HEK293T (cell line): ENCODE measurements around the gene H6PD.

Experiments used
- CTCF ChIA-PET: fragments of 350-600 bp; formaldehyde crosslinking; extraction: SDS; loops from one replicate; lab custom pipeline; 2021; ENCODE audit warnings: antibody characterized with exemption, inconsistent platforms; lab: Yijun Ruan, JAX
- POLR2A ChIA-PET: fragments of 350-600 bp; formaldehyde crosslinking; extraction: SDS; loops from one replicate; lab custom pipeline; 2020; ENCODE audit warnings: antibody characterized with exemption, inconsistent platforms; lab: Yijun Ruan, JAX
- DNase-seq: peaks from one replicate; pipeline ENCODE4 v3.0.0; 2012; ENCODE audit warnings: mixed read lengths; ENCODE audit errors: extremely low spot score
- ARNT ChIP-seq: fragments of 450-650 bp; IDR thresholded peaks from 2 replicates; pipeline ENCODE4 v1.6.1; 2017; ENCODE audit warnings: mild to moderate bottlenecking
- BHLHE40 ChIP-seq: fragments of 450-650 bp; IDR thresholded peaks from 2 replicates; pipeline ENCODE4 v1.6.1; 2016; ENCODE audit warnings: mild to moderate bottlenecking, moderate library complexity, borderline replicate concordance
- CTBP1 ChIP-seq: fragments of 450-650 bp; IDR thresholded peaks from 2 replicates; pipeline ENCODE4 v1.6.1; 2016; ENCODE audit warnings: borderline replicate concordance
- ELF4 ChIP-seq: fragments of 450-650 bp; IDR thresholded peaks from 2 replicates; pipeline ENCODE4 v1.6.1; 2017; ENCODE audit warnings: antibody characterized with exemption
- FOXA1 ChIP-seq: fragments of 450-650 bp; IDR thresholded peaks from 2 replicates; pipeline ENCODE4 v1.6.1; 2016; ENCODE audit warnings: mild to moderate bottlenecking
- FOXK2 ChIP-seq: fragments of 450-650 bp; IDR thresholded peaks from 2 replicates; pipeline ENCODE4 v1.6.1; 2016; ENCODE audit warnings: mild to moderate bottlenecking
- FOXM1 ChIP-seq: fragments of 450-650 bp; IDR thresholded peaks from 2 replicates; pipeline ENCODE4 v1.6.1; 2017; ENCODE audit warnings: mild to moderate bottlenecking, borderline replicate concordance
- HDGF ChIP-seq: fragments of 450-650 bp; IDR thresholded peaks from 2 replicates; pipeline ENCODE4 v1.6.1; 2017; ENCODE audit warnings: antibody characterized with exemption, borderline replicate concordance
- L3MBTL2 ChIP-seq: fragments of 450-650 bp; conservative IDR thresholded peaks from 2 replicates; pipeline ENCODE4 v1.6.1; 2016; ENCODE audit warnings: mild to moderate bottlenecking
- LEF1 ChIP-seq: fragments of 450-650 bp; IDR thresholded peaks from 2 replicates; pipeline ENCODE4 v1.6.1; 2017; ENCODE audit warnings: mild to moderate bottlenecking, borderline replicate concordance
- NFRKB ChIP-seq: fragments of 450-650 bp; IDR thresholded peaks from 2 replicates; pipeline ENCODE4 v1.6.1; 2016; ENCODE audit warnings: mild to moderate bottlenecking, moderate library complexity
- PKNOX1 ChIP-seq: fragments of 450-650 bp; IDR thresholded peaks from 2 replicates; pipeline ENCODE4 v1.6.1; 2016
- SP1 ChIP-seq: fragments of 450-650 bp; IDR thresholded peaks from 2 replicates; pipeline ENCODE4 v1.6.1; 2017
- SUZ12 ChIP-seq: fragments of 450-650 bp; IDR thresholded peaks from 2 replicates; pipeline ENCODE4 v1.6.1; 2016; ENCODE audit warnings: mild to moderate bottlenecking
- TARDBP ChIP-seq: fragments of 450-650 bp; IDR thresholded peaks from 2 replicates; pipeline ENCODE4 v1.6.1; 2016
- ZNF384 ChIP-seq: fragments of 450-650 bp; IDR thresholded peaks from 2 replicates; pipeline ENCODE4 v1.6.1; 2016

H6PD gene

GRCh38 chr1:9243066-9243739 lies 8.6 kb downstream of the H6PD start:
- ChIA-PET POLR2A (interaction anchor here (1.1 to 1.9 kb wide), 2 partner anchors 9 kb away, joined by 3 to 5 read pairs; partner anchors contain the start of gene H6PD), CTCF (interaction anchor here (0.7 to 0.9 kb wide), 2 partner anchors 10 to 1166 kb away, joined by 3 read pairs; no protein-coding TSS in a partner anchor)
- no peak for DNase-seq
- TF ChIP-seq SP1: no peak
- no peak for TF ChIP-seq HDGF
- TF ChIP-seq ZNF384: no peak
- no peak for TF ChIP-seq NFRKB
- no peak for TF ChIP-seq FOXM1
- no peak for TF ChIP-seq BHLHE40
- no peak for TF ChIP-seq PKNOX1
- TF ChIP-seq ARNT: no peak
- TF ChIP-seq TARDBP: no peak
- no peak for TF ChIP-seq L3MBTL2
- TF ChIP-seq ELF4: no peak
- TF ChIP-seq SUZ12: no peak
- no peak for TF ChIP-seq CTBP1
- TF ChIP-seq LEF1: no peak
- no peak for TF ChIP-seq FOXA1
- TF ChIP-seq FOXK2: no peak

GRCh38 chr1:9244501-9245229 lies 10.1 kb downstream of the H6PD start:
- DNase-seq: no peak

GRCh38 chr1:9245230-9245619 lies 10.7 kb downstream of the H6PD start:
- ChIA-PET CTCF (interaction anchor here (0.8 kb wide), 1 partner anchor 103 kb away, joined by 4 read pairs; no protein-coding TSS in a partner anchor), POLR2A (interaction anchor here (1.9 kb wide), 1 partner anchor 11 kb away, joined by 5 read pairs; the partner anchor contains the start of gene H6PD)
- TF ChIP-seq ARNT: no peak
- no peak for TF ChIP-seq LEF1
- no peak for TF ChIP-seq FOXM1
- no peak for TF ChIP-seq ELF4
- TF ChIP-seq CTBP1: no peak
- TF ChIP-seq SP1: no peak
- TF ChIP-seq HDGF: no peak
- TF ChIP-seq L3MBTL2: no peak
- no peak for TF ChIP-seq NFRKB
- no peak for TF ChIP-seq SUZ12
- TF ChIP-seq BHLHE40: no peak
- no peak for TF ChIP-seq FOXA1
- TF ChIP-seq TARDBP: no peak
- no peak for TF ChIP-seq FOXK2
- TF ChIP-seq ZNF384: no peak
- DNase-seq: no peak

More at GRCh38 chr1:9244501-9245229, 10.1 kb downstream of the H6PD start:
- ChIA-PET POLR2A (interaction anchor here (1.9 kb wide), 1 partner anchor 10 kb away, joined by 5 read pairs; the partner anchor contains the start of gene H6PD), CTCF (interaction anchor here (0.8 kb wide), 1 partner anchor 102 kb away, joined by 4 read pairs; no protein-coding TSS in a partner anchor)
- no peak for TF ChIP-seq FOXK2
- no peak for TF ChIP-seq ARNT
- no peak for TF ChIP-seq SP1
- no peak for TF ChIP-seq FOXA1
- no peak for TF ChIP-seq CTBP1
- no peak for TF ChIP-seq LEF1
- TF ChIP-seq ELF4: no peak
- TF ChIP-seq FOXM1: no peak
- no peak for TF ChIP-seq NFRKB
- no peak for TF ChIP-seq HDGF

GRCh38 chr1:9245661-9246060 lies 11.1 kb downstream of the H6PD start:
- TF ChIP-seq TARDBP (no peak), L3MBTL2 (no peak), FOXM1 (no peak), FOXA1 (no peak), SP1 (no peak), ELF4 (no peak), ARNT (no peak), LEF1 (no peak)
- POLR2A ChIA-PET: no interaction called here
- CTCF ChIA-PET: no interaction called here
- DNase-seq: no peak

GRCh38 chr1:9246215-9246614 lies 11.6 kb downstream of the H6PD start:
- POLR2A ChIA-PET: no interaction called here
- no peak for DNase-seq
- CTCF ChIA-PET: no interaction called here
- TF ChIP-seq SUZ12: no peak

- CTCF ChIA-PET: no interaction called here
- TF ChIP-seq LEF1: no peak
- TF ChIP-seq L3MBTL2: no peak
- TF ChIP-seq FOXK2: no peak
- TF ChIP-seq CTBP1: no peak
- TF ChIP-seq FOXM1: no peak
- no peak for TF ChIP-seq SP1
- no peak for DNase-seq
- POLR2A ChIA-PET: no interaction called here
These were observed 12.5 kb downstream of the H6PD start for GRCh38 chr1:9246841-9247785.

GRCh38 chr1:9247894-9248293 lies 13.3 kb downstream of the H6PD start:
- DNase-seq: no peak
- ChIA-PET CTCF (no interaction called here), POLR2A (no interaction called here)
- TF ChIP-seq BHLHE40: no peak
- no peak for TF ChIP-seq FOXA1
- no peak for TF ChIP-seq NFRKB
- no peak for TF ChIP-seq TARDBP
- TF ChIP-seq L3MBTL2: no peak
- TF ChIP-seq PKNOX1: no peak
- TF ChIP-seq LEF1: no peak
- no peak for TF ChIP-seq ZNF384
- no peak for TF ChIP-seq SP1
- TF ChIP-seq HDGF: no peak
